ENCODE results near the gene SLC16A5.

The SLC16A5 gene

DNA sequence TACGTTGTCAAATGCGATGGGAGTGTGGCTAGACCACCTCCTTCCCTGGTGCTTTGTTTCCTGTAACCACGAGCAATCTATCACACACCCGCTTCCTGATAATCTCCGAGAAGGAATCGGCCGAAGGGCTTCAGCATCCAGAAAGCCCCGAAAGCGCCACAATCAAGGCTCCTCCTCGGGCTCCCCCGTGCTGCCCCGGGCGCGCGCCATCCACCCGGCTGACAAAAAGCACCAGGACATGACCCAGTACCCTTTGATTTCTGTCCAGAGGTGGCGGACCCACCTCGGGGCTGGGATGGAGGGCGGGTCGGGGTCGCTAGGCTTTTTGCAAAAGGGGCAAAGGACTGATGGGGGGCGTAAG lies 21.3 kb downstream of the SLC16A5 start:
- Histone ChIP-seq H3K36me3 (ENCODE audit: insufficient read depth, low read length) (no peaks in the 10 kb centered on the region), H3K27me3 (ENCODE audit: insufficient read depth, low read length, poor library complexity) (no peaks in the 10 kb centered on the region)

GRCh38 chr17:75109407-75110233 lies 21.9 kb downstream of the SLC16A5 start, which contains the start of gene ARMC7:
Gene ARMC7, plus strand, starts transcription at chr17:75109969. Its CDS starts 320 bp downstream, at chr17:75110289.
- peak within 1 kb of the TSS; percentile 74 for H3K9ac ChIP-seq (ENCODE audit: low read depth, low read length)
- ATAC-seq (ENCODE audit: insufficient read depth, low read depth) (peak; percentile 82), DNase-seq (peak; percentile 93)
- no peaks in the 10 kb centered on the region for H3K9me3 ChIP-seq (ENCODE audit: insufficient read depth, low read length, severe bottlenecking)
- H3K4me1 ChIP-seq (ENCODE audit: insufficient read depth, low read length) = peaks cover 46% of the 10 kb centered on the region
- no peaks in the 10 kb centered on the region; the same call in 1 of the 2 replicates for H3K36me3 ChIP-seq (ENCODE audit: insufficient read depth, low read length)
- peak within 1 kb of the TSS; percentile 32 to 85; a peak in 3 of 4 replicates for H3K4me3 ChIP-seq (ENCODE audit: low read depth in 1 of 2, low read length in 2 of 2)
- no peaks in the 10 kb centered on the region for H3K27me3 ChIP-seq (ENCODE audit: insufficient read depth, low read length, poor library complexity)
- H2AFZ ChIP-seq (ENCODE audit: low read depth, low read length) = peak within 1 kb of the TSS; percentile 90
- no peaks in the 10 kb centered on the region for H4K20me1 ChIP-seq (ENCODE audit: insufficient read depth, low read length)
- TF ChIP-seq EZH2 (IDR thresholded peaks at IDR 0.05; ENCODE audit: borderline replicate concordance, low read depth, low read length, severe bottlenecking) = no peak
- TF ChIP-seq, protein P1, sequence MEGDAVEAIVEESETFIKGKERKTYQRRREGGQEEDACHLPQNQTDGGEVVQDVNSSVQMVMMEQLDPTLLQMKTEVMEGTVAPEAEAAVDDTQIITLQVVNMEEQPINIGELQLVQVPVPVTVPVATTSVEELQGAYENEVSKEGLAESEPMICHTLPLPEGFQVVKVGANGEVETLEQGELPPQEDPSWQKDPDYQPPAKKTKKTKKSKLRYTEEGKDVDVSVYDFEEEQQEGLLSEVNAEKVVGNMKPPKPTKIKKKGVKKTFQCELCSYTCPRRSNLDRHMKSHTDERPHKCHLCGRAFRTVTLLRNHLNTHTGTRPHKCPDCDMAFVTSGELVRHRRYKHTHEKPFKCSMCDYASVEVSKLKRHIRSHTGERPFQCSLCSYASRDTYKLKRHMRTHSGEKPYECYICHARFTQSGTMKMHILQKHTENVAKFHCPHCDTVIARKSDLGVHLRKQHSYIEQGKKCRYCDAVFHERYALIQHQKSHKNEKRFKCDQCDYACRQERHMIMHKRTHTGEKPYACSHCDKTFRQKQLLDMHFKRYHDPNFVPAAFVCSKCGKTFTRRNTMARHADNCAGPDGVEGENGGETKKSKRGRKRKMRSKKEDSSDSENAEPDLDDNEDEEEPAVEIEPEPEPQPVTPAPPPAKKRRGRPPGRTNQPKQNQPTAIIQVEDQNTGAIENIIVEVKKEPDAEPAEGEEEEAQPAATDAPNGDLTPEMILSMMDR (IDR thresholded peaks at IDR 0.05; ENCODE audit: borderline replicate concordance, extremely low read depth, low read length, poor library complexity, severe bottlenecking) = peak; percentile 11
- peak within 1 kb of the TSS; percentile 78 for H3K27ac ChIP-seq (ENCODE audit: low read length)
- peak within 1 kb of the TSS; percentile 97 for H3K4me2 ChIP-seq (ENCODE audit: insufficient read depth, low read length)
- H3K79me2 ChIP-seq (ENCODE audit: insufficient read depth, low read length) = peaks cover 28% of the 10 kb centered on the region

More for the DNA sequence above, 21.3 kb downstream of the SLC16A5 start:
- peak overlapping the region; percentile 97 for H3K4me2 ChIP-seq (ENCODE audit: insufficient read depth, low read length)
- H4K20me1 ChIP-seq (ENCODE audit: insufficient read depth, low read length) = no peaks in the 10 kb centered on the region
- H3K9ac ChIP-seq (ENCODE audit: low read depth, low read length) = peak overlapping the region; percentile 74
- H3K79me2 ChIP-seq (ENCODE audit: insufficient read depth, low read length) = peaks cover 24% of the 10 kb centered on the region
- ATAC-seq (ENCODE audit: insufficient read depth, low read depth) = no peak
- TF ChIP-seq EZH2 (IDR thresholded peaks at IDR 0.05; ENCODE audit: borderline replicate concordance, low read depth, low read length, severe bottlenecking) = no peak
- TF ChIP-seq, protein P1 (IDR thresholded peaks at IDR 0.05; ENCODE audit: borderline replicate concordance, extremely low read depth, low read length, poor library complexity, severe bottlenecking) = no peak
- peak overlapping the region; percentile 68; the same call in 1 of the 2 replicates for H3K27ac ChIP-seq (ENCODE audit: low read length)
- H3K9me3 ChIP-seq (ENCODE audit: insufficient read depth, low read length, severe bottlenecking) = no peaks in the 10 kb centered on the region
- H3K4me3 ChIP-seq (ENCODE audit: low read depth in 1 of 2, low read length in 2 of 2) = peak overlapping the region; percentile 32 to 85; a peak in 3 of 4 replicates
- peaks cover 40% of the 10 kb centered on the region for H3K4me1 ChIP-seq (ENCODE audit: insufficient read depth, low read length)
- H2AFZ ChIP-seq (ENCODE audit: low read depth, low read length) = peak overlapping the region; percentile 90
- no peak for DNase-seq

DNA sequence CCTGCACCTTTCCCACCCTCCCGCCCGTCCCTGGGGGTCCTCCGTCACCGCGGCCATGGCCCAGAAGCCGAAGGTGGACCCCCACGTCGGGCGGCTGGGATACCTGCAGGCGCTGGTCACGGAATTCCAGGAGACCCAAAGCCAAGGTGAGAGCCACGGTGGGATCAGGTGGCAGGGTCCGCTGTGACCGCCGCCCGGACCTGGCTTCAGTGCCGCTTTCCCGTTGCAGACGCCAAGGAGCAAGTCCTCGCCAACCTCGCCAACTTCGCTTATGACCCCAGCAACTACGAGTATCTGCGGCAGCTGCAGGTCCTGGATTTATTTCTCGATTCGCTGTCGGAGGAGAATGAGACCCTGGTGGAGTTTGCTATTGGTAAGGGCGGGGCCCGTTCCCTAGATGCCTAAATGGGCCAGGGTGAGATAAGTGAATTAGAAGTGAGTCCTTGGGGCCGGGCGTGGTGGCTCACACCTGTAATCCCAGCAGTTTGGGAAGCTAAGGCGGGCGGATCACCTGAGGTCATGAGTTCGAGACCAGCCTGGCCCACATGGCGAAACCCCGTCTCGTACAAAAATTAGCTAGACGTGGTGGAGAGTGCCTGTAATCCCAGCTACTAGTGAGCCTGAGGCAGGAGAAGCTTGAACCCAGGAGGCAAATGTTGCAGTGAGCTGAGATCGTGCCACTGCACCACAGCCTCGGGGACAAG lies 22.6 kb downstream of the SLC16A5 start:
- DNase-seq (peak; percentile 35), ATAC-seq (ENCODE audit: insufficient read depth, low read depth) (no peak)
- Histone ChIP-seq H4K20me1 (ENCODE audit: insufficient read depth, low read length) (no peaks in the 10 kb centered on the region), H2AFZ (ENCODE audit: low read depth, low read length) (peak overlapping the region; percentile 90), H3K4me2 (ENCODE audit: insufficient read depth, low read length) (peak overlapping the region; percentile 97), H3K9ac (ENCODE audit: low read depth, low read length) (peak overlapping the region; percentile 74), H3K9me3 (ENCODE audit: insufficient read depth, low read length, severe bottlenecking) (no peaks in the 10 kb centered on the region), H3K4me1 (ENCODE audit: insufficient read depth, low read length) (peaks cover 51% of the 10 kb centered on the region), H3K79me2 (ENCODE audit: insufficient read depth, low read length) (peaks cover 34% of the 10 kb centered on the region), H3K36me3 (ENCODE audit: insufficient read depth, low read length) (peaks cover 4% of the 10 kb centered on the region; the same call in 1 of the 2 replicates), H3K27ac (ENCODE audit: low read length) (peak overlapping the region; percentile 78), H3K4me3 (ENCODE audit: low read depth in 1 of 2, low read length in 2 of 2) (peak overlapping the region; percentile 32 to 85; a peak in 3 of 4 replicates), H3K27me3 (ENCODE audit: insufficient read depth, low read length, poor library complexity) (no peaks in the 10 kb centered on the region)
- TF ChIP-seq, protein P1 (IDR thresholded peaks at IDR 0.05; ENCODE audit: borderline replicate concordance, extremely low read depth, low read length, poor library complexity, severe bottlenecking) = no peak
- no peak for TF ChIP-seq EZH2 (IDR thresholded peaks at IDR 0.05; ENCODE audit: borderline replicate concordance, low read depth, low read length, severe bottlenecking)

All from DND-41 (cell line).